MV-4-11 (cell line): ENCODE results near the gene ADAMTSL2.

Experiments
- DNase-seq: peaks from one replicate; lab custom pipeline; 2025; lab: John Stamatoyannopoulos, UW

Gene ADAMTSL2

GRCh38 chr9:133518200-133518599 is 16.3 kb upstream of the ADAMTSL2 start:
- DNase-seq = no peak

- DNase-seq = no peak
Observed at GRCh38 chr9:133518706-133519449, 15.6 kb upstream of the ADAMTSL2 start.

DNA sequence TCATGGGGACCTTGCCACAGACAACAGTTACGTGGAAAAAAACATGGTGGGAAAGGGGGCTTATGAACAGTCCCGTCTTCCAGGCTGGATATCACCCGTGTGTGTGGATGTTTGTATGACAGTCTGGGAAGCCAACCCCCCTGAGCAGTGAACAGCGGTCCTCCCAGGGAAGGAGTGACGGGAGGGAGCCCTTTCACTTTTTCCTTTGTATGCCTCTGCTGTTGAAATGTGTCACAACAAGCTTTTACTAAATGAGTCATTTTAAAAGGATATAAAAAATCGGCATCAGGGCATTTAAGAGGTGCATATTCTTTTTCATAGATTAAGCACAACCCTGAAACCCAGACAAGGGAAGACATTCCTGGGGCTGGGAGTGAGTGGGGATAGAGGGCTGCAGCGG is 14.8 kb upstream of the ADAMTSL2 start:
- no peak for DNase-seq

- DNase-seq = no peak
Observed at GRCh38 chr9:133520121-133520835, 14.2 kb upstream of the ADAMTSL2 start.

GRCh38 chr9:133521122-133522072 is 13.1 kb upstream of the ADAMTSL2 start:
- no peak for DNase-seq

DNA sequence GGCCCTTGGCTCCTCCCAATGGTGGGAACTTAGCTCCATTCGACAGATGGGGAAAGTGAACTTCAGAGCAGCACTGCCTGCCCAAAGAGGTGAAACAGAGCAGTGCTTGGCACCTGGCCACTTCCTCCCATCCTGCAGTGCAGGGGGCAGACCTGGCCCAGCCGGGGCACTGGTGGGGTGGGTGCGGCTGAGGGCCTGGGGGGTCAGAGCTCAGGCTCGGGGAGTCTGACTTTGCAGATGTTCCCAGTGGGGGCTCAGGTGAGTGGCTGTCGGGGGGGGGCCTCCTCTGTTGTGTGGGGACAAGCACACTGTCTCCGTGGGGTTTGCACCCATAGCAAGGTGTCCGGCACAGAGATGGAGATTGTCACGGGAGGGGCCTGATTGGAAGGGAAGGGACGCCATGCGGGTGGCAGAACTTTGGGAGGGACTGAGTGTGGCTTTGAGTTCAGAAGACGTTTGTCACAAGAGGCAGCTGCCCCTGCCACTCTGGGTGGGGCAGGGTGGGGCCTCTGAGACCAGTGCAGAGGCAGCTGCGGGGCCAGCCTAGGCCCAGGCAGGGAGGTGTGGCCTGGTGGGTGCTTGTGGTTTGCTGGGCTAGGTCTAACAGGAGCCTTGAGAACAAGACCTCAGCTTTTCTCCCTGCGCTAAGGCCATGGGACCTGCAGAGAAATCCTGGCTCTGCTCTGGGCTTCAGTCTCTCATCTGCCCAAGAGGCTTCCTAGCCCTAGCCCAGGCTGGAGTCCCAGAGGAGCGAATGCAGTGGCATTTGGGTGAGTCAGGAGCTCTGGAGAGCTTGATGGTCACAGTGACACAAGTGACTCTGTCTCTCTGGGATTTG is 12.2 kb upstream of the ADAMTSL2 start:
- DNase-seq = no peak

DNA sequence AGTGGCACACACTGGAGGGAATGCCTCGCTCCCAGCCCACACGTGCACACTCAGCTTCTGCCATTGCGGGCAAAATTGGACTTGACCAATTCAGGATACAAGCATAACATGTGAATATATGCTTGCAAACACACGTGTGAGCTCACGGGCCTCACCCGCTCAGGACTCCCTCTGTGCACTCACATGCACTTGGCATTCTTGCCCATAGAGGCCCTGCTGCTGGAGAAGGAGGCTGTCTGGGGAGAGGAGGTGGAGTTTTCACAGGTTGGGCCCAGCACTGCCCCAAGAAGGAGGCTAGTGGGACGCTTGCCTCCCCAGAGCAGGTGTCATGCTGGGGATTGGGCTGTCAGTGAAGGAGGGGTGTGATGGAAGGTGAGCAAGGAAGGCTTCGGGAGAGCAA is 11.4 kb upstream of the ADAMTSL2 start:
- DNase-seq = no peak

DNA sequence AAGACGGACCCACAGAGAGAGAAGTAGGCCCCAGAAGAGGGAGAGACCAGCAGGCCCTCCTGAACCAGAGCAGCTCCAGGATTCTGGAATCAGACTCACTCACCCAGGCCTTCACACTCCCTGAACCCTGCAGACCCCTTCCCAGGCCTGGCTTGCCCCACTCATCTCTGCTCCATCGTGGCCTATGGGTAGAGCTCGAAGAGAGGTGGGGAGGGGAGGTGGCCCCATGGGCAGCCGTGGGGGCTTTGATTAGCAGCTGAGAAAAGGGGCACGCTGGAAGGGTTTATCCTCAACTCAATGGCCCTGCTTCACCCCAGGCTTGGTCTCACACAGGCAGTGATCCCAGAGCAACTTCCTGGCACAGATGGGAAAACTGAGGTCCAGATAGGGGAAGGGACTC is 10.4 kb upstream of the ADAMTSL2 start:
- no peak for DNase-seq

DNA sequence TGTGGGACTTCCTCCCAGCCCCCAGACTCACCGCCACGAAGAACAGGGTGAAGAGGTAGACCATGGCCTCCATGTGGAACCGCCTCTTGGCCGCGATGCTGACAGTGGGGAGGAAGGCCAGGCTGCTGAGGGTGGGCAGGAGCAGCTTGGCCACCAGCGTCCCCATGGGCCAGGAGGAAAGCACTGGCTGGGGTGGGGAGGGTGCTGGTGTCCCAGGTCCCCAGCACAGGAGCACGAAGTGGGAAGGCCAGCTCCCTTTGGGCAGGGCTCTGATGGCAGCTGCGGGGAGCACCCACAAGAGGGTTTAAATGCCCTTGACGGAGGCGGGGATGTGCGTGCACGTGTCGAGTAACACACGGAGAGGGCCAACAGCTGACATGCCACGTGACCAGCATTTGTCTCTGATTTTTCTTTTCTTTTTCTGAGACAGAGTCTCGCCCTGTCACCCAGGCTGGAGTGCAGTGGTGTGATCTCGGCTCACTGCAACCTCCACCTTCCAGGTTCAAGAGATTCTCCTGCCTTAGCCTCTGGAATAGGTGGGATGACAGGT is 9.8 kb upstream of the ADAMTSL2 start, which contains the start of gene MYMK:
Gene MYMK (minus strand): TSS at position 281 of the 550 bp plus-strand sequence. CDS start 115 bp downstream, at position 166.
- no peak for DNase-seq

DNA sequence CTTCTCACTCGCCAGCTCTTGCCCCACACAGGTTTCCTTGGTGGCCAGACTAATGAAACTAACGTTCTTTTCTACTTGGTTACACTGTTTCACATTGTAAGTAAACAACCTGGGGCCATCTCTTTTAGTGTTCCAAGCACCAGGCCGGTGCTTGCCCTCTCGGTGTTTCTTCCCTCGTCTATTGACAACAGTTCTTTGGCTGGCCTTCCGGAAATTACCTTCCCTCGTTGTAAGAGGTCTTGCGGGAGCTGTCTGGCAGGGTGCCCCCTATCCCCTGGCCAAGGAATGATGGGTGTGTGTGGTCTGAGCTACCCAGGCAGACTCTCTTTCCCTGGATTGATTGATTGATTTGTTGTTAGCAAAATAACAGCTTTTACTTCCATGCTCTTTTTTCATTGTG is 8.8 kb upstream of the ADAMTSL2 start:
- no peak for DNase-seq

- DNase-seq = no peak
Observed at GRCh38 chr9:133526721-133527321, 7.7 kb upstream of the ADAMTSL2 start.

DNA sequence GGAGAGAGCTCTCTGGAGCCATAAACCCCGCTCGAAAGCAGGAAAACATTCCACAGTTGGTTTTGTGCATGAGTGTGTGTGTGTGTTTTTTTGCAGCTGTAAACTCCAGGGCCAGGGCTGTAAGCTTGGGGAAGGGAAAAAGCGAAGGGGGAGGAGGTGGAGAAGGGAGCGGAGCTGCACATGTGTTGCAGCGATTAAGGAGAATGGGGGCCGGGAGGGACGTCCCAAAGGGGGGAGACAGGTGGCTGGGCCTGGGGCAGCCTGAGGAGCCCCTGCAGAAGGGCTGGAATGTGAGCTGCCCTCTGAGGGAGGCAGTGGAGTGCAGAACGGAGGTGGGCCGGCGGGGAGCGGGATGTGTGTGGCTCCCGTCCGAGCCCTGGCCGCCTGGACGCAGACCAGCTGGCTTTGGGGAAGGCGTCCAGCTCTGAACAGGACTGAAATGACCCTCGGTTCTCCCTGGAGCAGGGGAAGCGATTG is 7.0 kb upstream of the ADAMTSL2 start:
- DNase-seq = no peak

DNA sequence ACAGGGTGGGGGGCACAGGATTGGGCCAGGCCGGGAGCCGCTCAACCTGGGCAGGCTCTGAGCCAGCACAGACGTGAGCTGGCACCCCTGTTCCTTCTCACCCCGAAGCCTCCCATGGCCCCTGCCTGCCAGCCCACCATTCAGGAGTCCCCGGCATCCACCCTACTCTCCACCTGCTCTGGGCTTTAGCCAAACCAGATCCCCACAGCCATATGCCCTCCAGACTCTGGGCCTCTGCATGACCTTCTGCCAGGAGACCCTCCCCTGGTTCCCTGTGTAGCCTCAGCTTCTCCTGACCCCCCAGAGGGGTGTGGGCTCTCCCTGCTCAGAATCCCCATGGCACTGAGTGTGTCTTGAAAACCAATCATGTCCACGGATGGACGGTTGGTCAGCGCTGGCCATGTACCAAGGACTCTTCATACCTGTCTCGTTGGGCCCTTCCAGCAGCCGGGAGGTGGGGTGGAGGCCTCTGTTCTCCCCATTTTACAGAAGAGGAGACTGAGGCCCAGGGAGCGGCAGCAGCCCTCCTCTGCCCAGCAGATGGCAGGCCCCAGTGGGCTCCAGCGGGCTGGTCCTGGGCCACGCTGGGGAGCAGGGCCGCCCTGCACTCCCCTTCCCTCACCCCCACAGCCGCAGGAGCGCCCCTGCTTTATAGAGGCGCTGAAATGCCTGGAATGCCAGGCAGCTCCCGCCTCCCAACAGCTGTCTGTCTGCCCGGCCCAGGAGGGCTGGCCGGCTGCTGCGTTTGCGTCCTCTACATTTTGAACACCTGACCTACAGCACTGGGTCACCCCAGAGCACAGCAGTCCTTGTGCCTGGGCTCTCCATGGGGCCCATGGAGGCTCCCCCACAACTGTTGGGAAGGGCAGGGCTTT is 6.3 kb upstream of the ADAMTSL2 start:
- DNase-seq = no peak

DNA sequence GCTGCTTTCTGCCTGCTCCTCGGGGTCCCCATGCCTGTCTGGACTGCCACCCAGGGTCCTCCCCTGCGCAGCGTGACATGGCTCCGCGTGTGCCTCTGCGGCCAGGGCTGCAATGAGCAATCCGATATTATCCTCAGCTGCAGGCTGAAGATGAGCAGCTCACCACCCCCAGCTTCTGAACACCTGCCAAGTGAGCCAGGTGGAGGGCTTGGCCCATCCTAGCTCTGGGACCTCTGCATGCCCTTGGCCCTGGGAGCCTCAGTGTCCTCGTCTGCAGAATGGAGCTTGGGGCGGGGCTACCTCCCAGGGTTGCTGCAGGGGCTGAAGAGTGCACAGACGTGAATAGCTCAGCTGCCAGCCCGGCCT is 5.6 kb upstream of the ADAMTSL2 start:
- DNase-seq = no peak

- no peak for DNase-seq
Observed at GRCh38 chr9:133529457-133529856, 5.0 kb upstream of the ADAMTSL2 start.

DNA sequence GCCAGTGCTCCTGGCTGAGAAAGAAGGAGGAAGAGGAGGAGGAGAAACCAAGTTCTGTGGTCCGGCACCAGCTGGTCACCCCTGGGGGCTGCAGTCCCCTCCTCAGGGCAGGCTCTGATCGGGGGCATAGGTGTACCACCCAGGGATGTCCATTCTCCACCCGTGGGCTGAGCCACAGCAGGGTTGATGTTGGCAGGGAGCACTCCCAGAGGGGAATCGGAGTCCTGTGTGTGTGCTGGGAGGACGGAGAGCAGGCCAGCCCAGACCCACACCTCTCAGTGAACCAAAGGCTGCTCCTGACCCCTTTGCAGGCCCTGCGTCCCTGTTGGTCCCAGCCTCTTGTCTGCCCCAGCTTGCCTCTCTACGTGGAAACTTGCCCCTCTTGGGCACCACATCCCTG is 4.6 kb upstream of the ADAMTSL2 start:
- no peak for DNase-seq

- DNase-seq = no peak
Observed at GRCh38 chr9:133531293-133531692, 3.2 kb upstream of the ADAMTSL2 start.

GRCh38 chr9:133532937-133533668 is 1.4 kb upstream of the ADAMTSL2 start:
- DNase-seq = peak; percentile 61

DNA sequence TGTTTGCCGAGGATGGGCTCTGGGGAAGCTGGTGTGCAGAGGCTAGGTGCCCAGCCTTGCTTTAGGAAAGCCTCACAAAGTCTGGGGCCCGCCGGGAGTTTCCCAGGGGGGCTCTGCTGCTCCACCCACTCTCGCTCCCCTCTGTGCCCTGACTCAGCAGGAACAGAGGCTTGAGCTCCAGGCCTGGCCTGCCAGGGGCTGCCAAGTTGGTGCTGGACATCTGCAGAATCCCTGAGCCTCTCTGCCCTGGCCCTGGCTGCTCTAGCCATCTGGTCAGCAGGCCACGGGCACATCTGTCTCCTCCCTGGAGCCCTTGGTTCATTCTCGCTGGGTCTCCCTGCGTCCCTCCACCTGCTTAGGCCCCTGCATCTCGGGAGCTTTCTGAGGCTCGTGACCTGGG is 647 bp upstream of the ADAMTSL2 start:
- no peak for DNase-seq
